Measurements from ENCODE around the gene SEC24D. TPM values are rescaled to one million over a fixed set of nuclear protein-coding genes. Genes with fewer than 3 reads are reported as not detected.

The SEC24D gene
- total RNA-seq, 1 experiment from 2014 or later: 61.5 TPM

DNA sequence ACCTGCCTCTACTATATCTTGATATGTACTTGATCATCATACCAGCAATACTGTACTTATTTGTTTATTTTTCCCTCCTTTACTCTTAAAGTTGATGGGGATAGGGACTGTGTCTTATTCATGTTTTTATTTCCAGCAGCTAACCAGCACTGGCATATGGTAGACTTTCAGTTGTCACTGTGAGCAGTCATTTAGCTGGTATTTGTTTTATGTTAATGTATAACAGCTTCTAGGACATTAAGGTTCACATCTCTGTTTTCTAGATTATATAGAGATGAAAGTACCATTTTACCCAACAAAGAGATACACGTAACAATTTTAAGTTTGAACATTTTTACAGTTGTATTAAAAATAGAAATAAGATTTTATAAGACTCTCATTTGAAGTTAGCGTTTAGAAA is 132.8 kb downstream of the SEC24D start:
- H4K8ac ChIP-seq (replicated peaks; ENCODE audit: insufficient read length, low read depth, low read length): no peak overlapping the region
- H4K20me1 ChIP-seq (ENCODE audit: control insufficient read depth, insufficient read depth, insufficient read length): no peaks in the 10 kb centered on the region
- no peak overlapping the region for H2BK120ac ChIP-seq (ENCODE audit: low read depth, low read length, poor library complexity, severe bottlenecking)
- Mint-ChIP-seq H3K27me3 (ENCODE audit: low read depth) (no peaks in the 10 kb centered on the region), H3K36me3 (ENCODE audit: insufficient read depth in 1 of 3, low read depth in 3 of 3) (peaks cover 15 to 61% (median 60%) of the 10 kb centered on the region in 3 experiments; a peak in 6 of 7 replicates), H3K4me1 (no peaks in the 10 kb centered on the region), H3K27ac (no peak overlapping the region), H3K4me3 (no peak overlapping the region), H3K9me3 (no peaks in the 10 kb centered on the region)
- TF ChIP-seq, protein P1, sequence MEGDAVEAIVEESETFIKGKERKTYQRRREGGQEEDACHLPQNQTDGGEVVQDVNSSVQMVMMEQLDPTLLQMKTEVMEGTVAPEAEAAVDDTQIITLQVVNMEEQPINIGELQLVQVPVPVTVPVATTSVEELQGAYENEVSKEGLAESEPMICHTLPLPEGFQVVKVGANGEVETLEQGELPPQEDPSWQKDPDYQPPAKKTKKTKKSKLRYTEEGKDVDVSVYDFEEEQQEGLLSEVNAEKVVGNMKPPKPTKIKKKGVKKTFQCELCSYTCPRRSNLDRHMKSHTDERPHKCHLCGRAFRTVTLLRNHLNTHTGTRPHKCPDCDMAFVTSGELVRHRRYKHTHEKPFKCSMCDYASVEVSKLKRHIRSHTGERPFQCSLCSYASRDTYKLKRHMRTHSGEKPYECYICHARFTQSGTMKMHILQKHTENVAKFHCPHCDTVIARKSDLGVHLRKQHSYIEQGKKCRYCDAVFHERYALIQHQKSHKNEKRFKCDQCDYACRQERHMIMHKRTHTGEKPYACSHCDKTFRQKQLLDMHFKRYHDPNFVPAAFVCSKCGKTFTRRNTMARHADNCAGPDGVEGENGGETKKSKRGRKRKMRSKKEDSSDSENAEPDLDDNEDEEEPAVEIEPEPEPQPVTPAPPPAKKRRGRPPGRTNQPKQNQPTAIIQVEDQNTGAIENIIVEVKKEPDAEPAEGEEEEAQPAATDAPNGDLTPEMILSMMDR (conservative IDR thresholded peaks at IDR 0.05): no peak
- H3K27me3 ChIP-seq (ENCODE audit: insufficient read depth, low read length): no peaks in the 10 kb centered on the region
- H3K79me2 ChIP-seq (ENCODE audit: insufficient read depth, low read length): no peaks in the 10 kb centered on the region
- H3K4me2 ChIP-seq (ENCODE audit: insufficient read depth, insufficient read length, low read length): no peak overlapping the region
- H2BK20ac ChIP-seq (ENCODE audit: low read depth, low read length, poor library complexity, severe bottlenecking): no peak overlapping the region
- no peak overlapping the region for H2AFZ ChIP-seq (ENCODE audit: low read length)
- H3K4ac ChIP-seq (ENCODE audit: low read depth, low read length): no peak overlapping the region
- H2AK5ac ChIP-seq (ENCODE audit: insufficient read length, low read length): no peak overlapping the region
- no peak overlapping the region for H2BK15ac ChIP-seq (ENCODE audit: low read depth, low read length)
- H3K9me3 ChIP-seq (ENCODE audit: control insufficient read depth, low read depth, low read length): no peaks in the 10 kb centered on the region
- DNase-seq: no peak
- WGBS (ENCODE audit: extremely low coverage, insufficient read length, low lambda C conversion rate): no CpG with 5 or more reads among the region's 2 CpGs
- H3T11ph ChIP-seq (ENCODE audit: low read length): no peak overlapping the region
- no peak overlapping the region for H4K91ac ChIP-seq (ENCODE audit: insufficient read length, low read depth, low read length)
- H2BK12ac ChIP-seq (ENCODE audit: insufficient read length, low read depth, low read length): no peak overlapping the region
- no peaks in the 10 kb centered on the region for H3K4me1 ChIP-seq (ENCODE audit: insufficient read depth, low read length)
- H4K5ac ChIP-seq (ENCODE audit: insufficient read length, low read depth, low read length): no peak overlapping the region
- H3K56ac ChIP-seq (ENCODE audit: insufficient read length, low read depth, low read length): no peak overlapping the region
- no peak overlapping the region for H3K27ac ChIP-seq (ENCODE audit: insufficient read length, low read depth, low read length)
- H3K79me1 ChIP-seq (ENCODE audit: insufficient read depth, low read depth, low read length, poor library complexity, severe bottlenecking): no peaks in the 10 kb centered on the region
- H3K18ac ChIP-seq (ENCODE audit: insufficient read length, low read depth, low read length): no peak overlapping the region
- no peaks in the 10 kb centered on the region for H3K23me2 ChIP-seq (ENCODE audit: insufficient read length, low read depth, low read length, poor library complexity, severe bottlenecking)
- H3K23ac ChIP-seq (ENCODE audit: insufficient read length, low read depth, low read length): no peak overlapping the region
- H2BK5ac ChIP-seq (ENCODE audit: insufficient read length, low read length): no peak overlapping the region
- no peak overlapping the region for H3K14ac ChIP-seq (ENCODE audit: insufficient read depth, low read length)
- no peak overlapping the region for H3K9ac ChIP-seq (ENCODE audit: extremely low read depth, insufficient read length, low read length)
